ENCODE measurements around the gene GLA.

Gene GLA

DNA sequence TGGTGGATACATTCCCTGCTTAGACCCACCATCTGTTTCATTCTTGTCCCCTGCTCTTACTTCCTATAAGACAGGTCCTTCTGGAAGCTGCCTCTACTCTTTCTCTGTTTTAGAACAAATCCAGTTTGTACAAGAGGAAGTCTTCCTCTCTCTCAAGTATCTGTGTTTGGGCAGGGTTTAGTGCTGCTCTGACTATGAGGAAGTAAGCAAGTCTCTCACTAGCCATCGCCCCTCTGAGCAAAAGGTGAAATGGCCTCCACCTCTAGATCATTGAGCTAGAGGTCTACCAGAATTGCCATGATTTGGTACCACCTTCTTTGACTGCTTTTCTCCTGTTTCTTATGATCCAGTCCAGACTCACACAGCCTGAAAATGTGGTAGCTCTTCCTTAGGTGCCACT is 30.2 kb downstream of the GLA start:
- Histone ChIP-seq H3K4me3 (ENCODE audit: low read depth in 1 of 2, low read length in 2 of 2) (no peak overlapping the region), H3K9me3 (ENCODE audit: low read length) (no peaks in the 10 kb centered on the region), H3K27ac (ENCODE audit: low read depth, low read length) (no peak overlapping the region), H3K9ac (ENCODE audit: low read length) (no peak overlapping the region), H3K4me1 (ENCODE audit: insufficient read depth, low read length) (no peaks in the 10 kb centered on the region), H3K36me3 (ENCODE audit: insufficient read depth, low read length) (no peaks in the 10 kb centered on the region), H3K27me3 (ENCODE audit: control insufficient read depth in 1 of 2, insufficient read depth in 2 of 2, low read length in 2 of 2) (peaks cover 0 to 4% of the 10 kb centered on the region in 2 donors)

GRCh38 chrX:101370888-101371504 is 36.7 kb downstream of the GLA start:
- H3K9ac ChIP-seq (ENCODE audit: low read length): no peak overlapping the region
- no peaks in the 10 kb centered on the region for H3K27me3 ChIP-seq (ENCODE audit: control insufficient read depth in 1 of 2, insufficient read depth in 2 of 2, low read length in 2 of 2)
- no peak overlapping the region for H3K4me3 ChIP-seq (ENCODE audit: low read depth in 1 of 2, low read length in 2 of 2)
- no peaks in the 10 kb centered on the region for H3K9me3 ChIP-seq (ENCODE audit: low read length)
- no peak overlapping the region for H3K27ac ChIP-seq (ENCODE audit: low read depth, low read length)
- H3K4me1 ChIP-seq (ENCODE audit: insufficient read depth, low read length): no peaks in the 10 kb centered on the region
- H3K36me3 ChIP-seq (ENCODE audit: insufficient read depth, low read length): no peaks in the 10 kb centered on the region

GRCh38 chrX:101369687-101370086 is 38.0 kb downstream of the GLA start:
- Histone ChIP-seq H3K9ac (ENCODE audit: low read length) (no peak overlapping the region), H3K4me1 (ENCODE audit: insufficient read depth, low read length) (no peaks in the 10 kb centered on the region), H3K27me3 (ENCODE audit: control insufficient read depth in 1 of 2, insufficient read depth in 2 of 2, low read length in 2 of 2) (no peaks in the 10 kb centered on the region), H3K27ac (ENCODE audit: low read depth, low read length) (no peak overlapping the region), H3K9me3 (ENCODE audit: low read length) (no peaks in the 10 kb centered on the region), H3K36me3 (ENCODE audit: insufficient read depth, low read length) (no peaks in the 10 kb centered on the region), H3K4me3 (ENCODE audit: low read depth in 1 of 2, low read length in 2 of 2) (no peak overlapping the region)

- Histone ChIP-seq H3K4me1 (ENCODE audit: insufficient read depth, low read length) (no peaks in the 10 kb centered on the region), H3K27ac (ENCODE audit: low read depth, low read length) (no peak overlapping the region), H3K4me3 (ENCODE audit: low read depth in 1 of 2, low read length in 2 of 2) (no peak overlapping the region), H3K27me3 (ENCODE audit: control insufficient read depth in 1 of 2, insufficient read depth in 2 of 2, low read length in 2 of 2) (no peaks in the 10 kb centered on the region), H3K9ac (ENCODE audit: low read length) (no peak overlapping the region), H3K36me3 (ENCODE audit: insufficient read depth, low read length) (no peaks in the 10 kb centered on the region), H3K9me3 (ENCODE audit: low read length) (no peaks in the 10 kb centered on the region)
These were observed 38.9 kb downstream of the GLA start for GRCh38 chrX:101368800-101369199.

- Histone ChIP-seq H3K36me3 (ENCODE audit: insufficient read depth, low read length) (no peaks in the 10 kb centered on the region), H3K4me3 (ENCODE audit: low read depth in 1 of 2, low read length in 2 of 2) (no peak overlapping the region), H3K27ac (ENCODE audit: low read depth, low read length) (no peak overlapping the region)
These were observed 42.4 kb downstream of the GLA start for GRCh38 chrX:101365301-101365795.

DNA sequence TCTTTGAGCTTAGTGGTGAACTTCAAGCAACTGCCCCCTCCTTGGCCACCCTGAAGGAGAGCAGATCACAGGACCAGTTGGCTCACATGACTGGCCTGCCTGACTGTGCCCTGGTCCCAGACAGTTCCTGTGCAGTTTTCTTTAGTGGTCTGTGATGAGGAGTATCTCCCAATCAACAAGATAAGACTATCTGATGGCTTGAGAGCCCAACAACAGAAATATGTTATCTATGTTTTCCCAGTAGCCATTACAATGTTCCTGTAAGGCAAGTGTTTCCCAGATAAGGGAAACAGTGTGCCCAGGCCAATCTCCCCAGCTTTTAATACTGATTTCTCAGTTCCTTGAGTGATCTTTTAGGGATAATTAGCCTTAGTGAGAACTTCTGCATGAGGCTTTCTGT is 45.0 kb downstream of the GLA start:
- Histone ChIP-seq H3K27ac (ENCODE audit: low read depth, low read length) (no peak overlapping the region), H3K9me3 (ENCODE audit: low read length) (no peaks in the 10 kb centered on the region), H3K36me3 (ENCODE audit: insufficient read depth, low read length) (no peaks in the 10 kb centered on the region), H3K9ac (ENCODE audit: low read length) (no peak overlapping the region), H3K27me3 (ENCODE audit: control insufficient read depth in 1 of 2, insufficient read depth in 2 of 2, low read length in 2 of 2) (no peaks in the 10 kb centered on the region), H3K4me3 (ENCODE audit: low read depth in 1 of 2, low read length in 2 of 2) (no peak overlapping the region), H3K4me1 (ENCODE audit: insufficient read depth, low read length) (no peaks in the 10 kb centered on the region)

More at GRCh38 chrX:101365301-101365795, 42.4 kb downstream of the GLA start:
- no peaks in the 10 kb centered on the region for H3K9me3 ChIP-seq (ENCODE audit: low read length)
- no peak overlapping the region for H3K9ac ChIP-seq (ENCODE audit: low read length)
- no peaks in the 10 kb centered on the region for H3K4me1 ChIP-seq (ENCODE audit: insufficient read depth, low read length)
- no peaks in the 10 kb centered on the region for H3K27me3 ChIP-seq (ENCODE audit: control insufficient read depth in 1 of 2, insufficient read depth in 2 of 2, low read length in 2 of 2)

GRCh38 chrX:101362116-101362515 is 45.6 kb downstream of the GLA start:
- Histone ChIP-seq H3K9ac (ENCODE audit: low read length) (no peak overlapping the region), H3K4me3 (ENCODE audit: low read depth in 1 of 2, low read length in 2 of 2) (no peak overlapping the region), H3K27ac (ENCODE audit: low read depth, low read length) (no peak overlapping the region), H3K27me3 (ENCODE audit: control insufficient read depth in 1 of 2, insufficient read depth in 2 of 2, low read length in 2 of 2) (no peaks in the 10 kb centered on the region), H3K36me3 (ENCODE audit: insufficient read depth, low read length) (no peaks in the 10 kb centered on the region), H3K4me1 (ENCODE audit: insufficient read depth, low read length) (no peaks in the 10 kb centered on the region), H3K9me3 (ENCODE audit: low read length) (no peaks in the 10 kb centered on the region)

GRCh38 chrX:101360390-101360789 is 47.3 kb downstream of the GLA start:
- H3K27me3 ChIP-seq (ENCODE audit: control insufficient read depth in 1 of 2, insufficient read depth in 2 of 2, low read length in 2 of 2): no peaks in the 10 kb centered on the region

GRCh38 chrX:101359966-101360365 is 47.8 kb downstream of the GLA start:
- H3K9ac ChIP-seq (ENCODE audit: low read length): no peak overlapping the region
- H3K4me3 ChIP-seq (ENCODE audit: low read depth in 1 of 2, low read length in 2 of 2): no peak overlapping the region
- H3K36me3 ChIP-seq (ENCODE audit: insufficient read depth, low read length): no peaks in the 10 kb centered on the region
- H3K4me1 ChIP-seq (ENCODE audit: insufficient read depth, low read length): no peaks in the 10 kb centered on the region
- no peak overlapping the region for H3K27ac ChIP-seq (ENCODE audit: low read depth, low read length)
- H3K27me3 ChIP-seq (ENCODE audit: control insufficient read depth in 1 of 2, insufficient read depth in 2 of 2, low read length in 2 of 2): no peaks in the 10 kb centered on the region
- no peaks in the 10 kb centered on the region for H3K9me3 ChIP-seq (ENCODE audit: low read length)

More at GRCh38 chrX:101360390-101360789, 47.3 kb downstream of the GLA start:
- H3K9ac ChIP-seq (ENCODE audit: low read length): no peak overlapping the region
- no peaks in the 10 kb centered on the region for H3K4me1 ChIP-seq (ENCODE audit: insufficient read depth, low read length)
- H3K36me3 ChIP-seq (ENCODE audit: insufficient read depth, low read length): no peaks in the 10 kb centered on the region
- no peaks in the 10 kb centered on the region for H3K9me3 ChIP-seq (ENCODE audit: low read length)
- no peak overlapping the region for H3K27ac ChIP-seq (ENCODE audit: low read depth, low read length)
- no peak overlapping the region for H3K4me3 ChIP-seq (ENCODE audit: low read depth in 1 of 2, low read length in 2 of 2)

GRCh38 chrX:101357166-101357795 is 50.4 kb downstream of the GLA start:
- Histone ChIP-seq H3K27me3 (ENCODE audit: control insufficient read depth in 1 of 2, insufficient read depth in 2 of 2, low read length in 2 of 2) (no peaks in the 10 kb centered on the region), H3K4me3 (ENCODE audit: low read depth in 1 of 2, low read length in 2 of 2) (no peak overlapping the region), H3K36me3 (ENCODE audit: insufficient read depth, low read length) (no peaks in the 10 kb centered on the region), H3K27ac (ENCODE audit: low read depth, low read length) (no peak overlapping the region), H3K9ac (ENCODE audit: low read length) (no peak overlapping the region), H3K9me3 (ENCODE audit: low read length) (no peaks in the 10 kb centered on the region), H3K4me1 (ENCODE audit: insufficient read depth, low read length) (no peaks in the 10 kb centered on the region)

GRCh38 chrX:101349193-101349562 is 58.5 kb downstream of the GLA start:
- Histone ChIP-seq H3K27ac (ENCODE audit: low read depth, low read length) (no peak overlapping the region), H3K4me1 (ENCODE audit: insufficient read depth, low read length) (no peaks in the 10 kb centered on the region), H3K9ac (ENCODE audit: low read length) (no peak overlapping the region), H3K27me3 (ENCODE audit: control insufficient read depth in 1 of 2, insufficient read depth in 2 of 2, low read length in 2 of 2) (peaks cover 0 to 3% of the 10 kb centered on the region in 2 donors), H3K36me3 (ENCODE audit: insufficient read depth, low read length) (no peaks in the 10 kb centered on the region), H3K9me3 (ENCODE audit: low read length) (no peaks in the 10 kb centered on the region), H3K4me3 (ENCODE audit: low read depth in 1 of 2, low read length in 2 of 2) (peak overlapping the region; percentile 51 to 62)

All from muscle layer of colon (tissue), 2 donors.